Measurements from ENCODE around the gene RAB44. TPM values are rescaled to one million over a fixed set of nuclear protein-coding genes. Genes with fewer than 3 reads are reported as not detected.

Gene RAB44
- total and polyA plus RNA-seq, 9 of the 15 experiments (the other 6 are each of a cell fraction or from before 2014, with no cell fraction given): not detected

- TF ChIP-seq TFAP4 (CRISPR knock-in tag; IDR thresholded peaks at IDR 0.05; ENCODE audit: borderline replicate concordance): peak; percentile 3; the same call in 1 of the 2 replicates
- TF ChIP-seq, protein P1, sequence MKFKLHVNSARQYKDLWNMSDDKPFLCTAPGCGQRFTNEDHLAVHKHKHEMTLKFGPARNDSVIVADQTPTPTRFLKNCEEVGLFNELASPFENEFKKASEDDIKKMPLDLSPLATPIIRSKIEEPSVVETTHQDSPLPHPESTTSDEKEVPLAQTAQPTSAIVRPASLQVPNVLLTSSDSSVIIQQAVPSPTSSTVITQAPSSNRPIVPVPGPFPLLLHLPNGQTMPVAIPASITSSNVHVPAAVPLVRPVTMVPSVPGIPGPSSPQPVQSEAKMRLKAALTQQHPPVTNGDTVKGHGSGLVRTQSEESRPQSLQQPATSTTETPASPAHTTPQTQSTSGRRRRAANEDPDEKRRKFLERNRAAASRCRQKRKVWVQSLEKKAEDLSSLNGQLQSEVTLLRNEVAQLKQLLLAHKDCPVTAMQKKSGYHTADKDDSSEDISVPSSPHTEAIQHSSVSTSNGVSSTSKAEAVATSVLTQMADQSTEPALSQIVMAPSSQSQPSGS (CRISPR knock-in tag; IDR thresholded peaks at IDR 0.05): peak; percentile 35; the same call in 1 of the 2 replicates
- TF ChIP-seq MEF2D (tag; conservative IDR thresholded peaks at IDR 0.05; ENCODE audit: low read depth): no peak
- no peak for TF ChIP-seq SMAD2 (IDR thresholded peaks at IDR 0.05; ENCODE audit: low read depth, low read length)
- TF ChIP-seq KLF10 (CRISPR knock-in tag; IDR thresholded peaks at IDR 0.05): no peak
- no peak for TF ChIP-seq XRCC5 (IDR thresholded peaks at IDR 0.05; ENCODE audit: low read depth, low read length)
- 0 out of 4 replicates have a peak, but pooled peaks of 1 of the 2 experiments have one; percentile 14 for TF ChIP-seq HDAC1 (IDR thresholded peaks at IDR 0.05)
- TF ChIP-seq RCOR1 (IDR thresholded peaks at IDR 0.05; ENCODE audit: borderline replicate concordance in 1 of 2, low read depth in 2 of 2, low read length in 2 of 2): no peak
- TF ChIP-seq GTF2F1 (IDR thresholded peaks at IDR 0.05; ENCODE audit: low read depth, low read length): no peak
- TF ChIP-seq ZNF436 (CRISPR knock-in tag; IDR thresholded peaks at IDR 0.05): no peak
- TF ChIP-seq, protein P2, sequence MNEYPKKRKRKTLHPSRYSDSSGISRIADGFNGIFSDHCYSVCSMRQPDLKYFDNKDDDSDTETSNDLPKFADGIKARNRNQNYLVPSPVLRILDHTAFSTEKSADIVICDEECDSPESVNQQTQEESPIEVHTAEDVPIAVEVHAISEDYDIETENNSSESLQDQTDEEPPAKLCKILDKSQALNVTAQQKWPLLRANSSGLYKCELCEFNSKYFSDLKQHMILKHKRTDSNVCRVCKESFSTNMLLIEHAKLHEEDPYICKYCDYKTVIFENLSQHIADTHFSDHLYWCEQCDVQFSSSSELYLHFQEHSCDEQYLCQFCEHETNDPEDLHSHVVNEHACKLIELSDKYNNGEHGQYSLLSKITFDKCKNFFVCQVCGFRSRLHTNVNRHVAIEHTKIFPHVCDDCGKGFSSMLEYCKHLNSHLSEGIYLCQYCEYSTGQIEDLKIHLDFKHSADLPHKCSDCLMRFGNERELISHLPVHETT (CRISPR knock-in tag; conservative IDR thresholded peaks at IDR 0.05 in 1 of 2, IDR thresholded peaks at IDR 0.05 in 1 of 2): no peak
- TF ChIP-seq ZFP30 (CRISPR knock-in tag; IDR thresholded peaks at IDR 0.05; ENCODE audit: borderline replicate concordance): no peak
- TF ChIP-seq, protein P3, sequence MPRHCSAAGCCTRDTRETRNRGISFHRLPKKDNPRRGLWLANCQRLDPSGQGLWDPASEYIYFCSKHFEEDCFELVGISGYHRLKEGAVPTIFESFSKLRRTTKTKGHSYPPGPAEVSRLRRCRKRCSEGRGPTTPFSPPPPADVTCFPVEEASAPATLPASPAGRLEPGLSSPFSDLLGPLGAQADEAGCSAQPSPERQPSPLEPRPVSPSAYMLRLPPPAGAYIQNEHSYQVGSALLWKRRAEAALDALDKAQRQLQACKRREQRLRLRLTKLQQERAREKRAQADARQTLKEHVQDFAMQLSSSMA (CRISPR knock-in tag; IDR thresholded peaks at IDR 0.05): no peak
- TF ChIP-seq HSF4 (CRISPR knock-in tag; IDR thresholded peaks at IDR 0.05; ENCODE audit: borderline replicate concordance): no peak
- no peak for TF ChIP-seq MYC (IDR thresholded peaks at IDR 0.05; ENCODE audit: low read depth, low read length)
- TF ChIP-seq MYC (CRISPR knock-in tag; IDR thresholded peaks at IDR 0.05; ENCODE audit: borderline replicate concordance, low read depth): 0 out of 2 replicates have a peak, but pooled peaks have one; percentile 57
- no peak for TF ChIP-seq MAFK (IDR thresholded peaks at IDR 0.05; ENCODE audit: low read length)
- TF ChIP-seq ETV6 (IDR thresholded peaks at IDR 0.05; ENCODE audit: borderline replicate concordance in 1 of 2, low read depth in 2 of 2, low read length in 1 of 2): no peak
- no peak for TF ChIP-seq ETV6 (CRISPR knock-in tag; IDR thresholded peaks at IDR 0.05; ENCODE audit: borderline replicate concordance)
- peak; percentile 79 for TF ChIP-seq RBFOX2 (IDR thresholded peaks at IDR 0.05; ENCODE audit: low read depth, low read length)
- TF ChIP-seq TCF3 (CRISPR knock-in tag; IDR thresholded peaks at IDR 0.05): 0 out of 2 replicates have a peak, but pooled peaks have one; percentile 8
Measured at GRCh38 chr6:36679043-36679833, 18.4 kb upstream of the RAB44 start (continued).

All from K562 (cell line).